GM12801 (cell line): ENCODE measurements around the gene AMIGO2.

ENCODE experiments used
- CTCF ChIP-seq: IDR thresholded peaks from one replicate; pipeline ENCODE4 v1.5.1; 2011; ENCODE audit warnings: control low read depth; ENCODE audit not compliant: insufficient read length; ENCODE audit errors: extremely low read depth

AMIGO2 gene

GRCh38 chr12:47033789-47034555 lies 45.8 kb downstream of the AMIGO2 start:
- no peak for TF ChIP-seq CTCF

GRCh38 chr12:47033081-47033480 lies 46.7 kb downstream of the AMIGO2 start:
- no peak for TF ChIP-seq CTCF

- no peak for TF ChIP-seq CTCF
These were observed 47.1 kb downstream of the AMIGO2 start for GRCh38 chr12:47032644-47033043.

- no peak for TF ChIP-seq CTCF
These were observed 49.9 kb downstream of the AMIGO2 start for GRCh38 chr12:47029903-47030302.

GRCh38 chr12:47028981-47029708 lies 50.6 kb downstream of the AMIGO2 start:
- no peak for TF ChIP-seq CTCF

GRCh38 chr12:47028186-47028585 lies 51.6 kb downstream of the AMIGO2 start:
- TF ChIP-seq CTCF: no peak
